ENCODE data around the gene RIOK3.

GRCh38 chr18:23437357-23438045, 15.6 kb upstream of the RIOK3 start:
- no peak for TF ChIP-seq BACH2 (CRISPR knock-in tag; IDR thresholded peaks at IDR 0.05; ENCODE audit: borderline replicate concordance)
- no peak for TF ChIP-seq TOX (CRISPR knock-in tag; IDR thresholded peaks at IDR 0.05; ENCODE audit: borderline replicate concordance)
- no peak for TF ChIP-seq GLIS3 (CRISPR knock-in tag; IDR thresholded peaks at IDR 0.05)
- TF ChIP-seq CSRNP3 (CRISPR knock-in tag; IDR thresholded peaks at IDR 0.05): no peak
- TF ChIP-seq PATZ1 (CRISPR knock-in tag; IDR thresholded peaks at IDR 0.05; ENCODE audit: borderline replicate concordance): no peak
- no peak for TF ChIP-seq ARNTL (CRISPR knock-in tag; IDR thresholded peaks at IDR 0.05; ENCODE audit: borderline replicate concordance, low read depth)
- no peak for TF ChIP-seq RARB (CRISPR knock-in tag; IDR thresholded peaks at IDR 0.05)
- no peak for TF ChIP-seq ZNF8 (CRISPR knock-in tag; IDR thresholded peaks at IDR 0.05)
- no peak for TF ChIP-seq ZFP30 (CRISPR knock-in tag; IDR thresholded peaks at IDR 0.05)
